HepG2 (cell line): Measurements from ENCODE around the gene ANKRD11. TPM values are rescaled to one million over a fixed set of nuclear protein-coding genes. Genes with fewer than 3 reads are reported as not detected.
A peak's percentile ranks its signal among the peaks of the same experiment; 100 is the strongest.

Experiments used
- CBFB ChIP-seq: sonication (generic); formaldehyde crosslinking; IDR thresholded peaks from 2 replicates; pipeline ENCODE4 v1.4.0; 2020; ENCODE audit warnings: missing genetic modification reagents
- CBX1 ChIP-seq: IDR thresholded peaks from one replicate; pipeline ENCODE4 v1.6.1; 2016; ENCODE audit warnings: antibody characterized with exemption, low read depth
- EHMT2 ChIP-seq: fragments of 200-600 bp; sonication (generic); IDR thresholded peaks from 2 replicates; pipeline ENCODE4 v1.7.0; 2017; ENCODE audit warnings: antibody characterized with exemption, low read depth, low read length, borderline replicate concordance
- HCFC1 ChIP-seq: fragments of 150-350 bp; IDR thresholded peaks from 2 replicates; pipeline ENCODE4 v1.6.1; 2014; ENCODE audit warnings: low read depth, low read length
- HMGXB3 ChIP-seq: sonication (generic); formaldehyde crosslinking; IDR thresholded peaks from 2 replicates; pipeline ENCODE4 v1.4.0; 2020; ENCODE audit warnings: missing genetic modification reagents, borderline replicate concordance
- HNRNPH1 ChIP-seq: fragments of 200-400 bp; formaldehyde crosslinking; optimal IDR thresholded peaks from 2 replicates; pipeline ENCODE3; 2017; ENCODE audit warnings: mild to moderate bottlenecking, low read depth, low read length
- NFKB2 ChIP-seq: sonication (generic); formaldehyde crosslinking; IDR thresholded peaks from 2 replicates; pipeline ENCODE4 v1.4.0; 2020; ENCODE audit warnings: missing genetic modification reagents, borderline replicate concordance
- PHF5A ChIP-seq: IDR thresholded peaks from one replicate; pipeline ENCODE4 v1.6.1; 2018; ENCODE audit warnings: low read depth, missing genetic modification reagents; ENCODE audit not compliant: unreplicated experiment
- RAD21 ChIP-seq: fragments of 450-650 bp; formaldehyde crosslinking; IDR thresholded peaks from 2 replicates; pipeline ENCODE4 v1.5.0; 2020; ENCODE audit warnings: mild to moderate bottlenecking
- TARDBP ChIP-seq: sonication (generic); formaldehyde crosslinking; IDR thresholded peaks from 2 replicates; pipeline ENCODE4 v1.8.0; 2022; ENCODE audit warnings: mild to moderate bottlenecking, missing genetic modification reagents
- TFE3 ChIP-seq: IDR thresholded peaks from 2 replicates; pipeline ENCODE4 v1.6.1; 2016
- ZMYM4 ChIP-seq: sonication (generic); formaldehyde crosslinking; IDR thresholded peaks from 2 replicates; pipeline ENCODE4 v1.8.1; 2023; ENCODE audit warnings: mild to moderate bottlenecking, missing genetic modification reagents
- ZNF263 ChIP-seq: sonication (generic); formaldehyde crosslinking; IDR thresholded peaks from 2 replicates; pipeline ENCODE4 v1.4.0; 2020; ENCODE audit warnings: missing genetic modification reagents
- ZNF264 ChIP-seq: sonication (generic); formaldehyde crosslinking; IDR thresholded peaks from 2 replicates; pipeline ENCODE4 v1.4.0; 2020; ENCODE audit warnings: missing genetic modification reagents
- ZNF281 ChIP-seq: sonication (generic); formaldehyde crosslinking; IDR thresholded peaks from 2 replicates; pipeline ENCODE4 v1.4.0; 2020; ENCODE audit warnings: missing genetic modification reagents, borderline replicate concordance
- ZNF33B ChIP-seq: sonication (generic); formaldehyde crosslinking; IDR thresholded peaks from 2 replicates; pipeline ENCODE4 v1.5.1; 2020; ENCODE audit warnings: mild to moderate bottlenecking, missing genetic modification reagents
- ZNF652 ChIP-seq: IDR thresholded peaks from 2 replicates; pipeline ENCODE4 v1.6.1; 2016; ENCODE audit warnings: low read depth, borderline replicate concordance
- ZNF687 ChIP-seq: sonication (generic); formaldehyde crosslinking; IDR thresholded peaks from 2 replicates; pipeline ENCODE4 v1.5.1; 2020; ENCODE audit warnings: mild to moderate bottlenecking, missing genetic modification reagents, moderate library complexity
- ZNF878 ChIP-seq: sonication (generic); formaldehyde crosslinking; IDR thresholded peaks from 2 replicates; pipeline ENCODE4 v1.8.1; 2023; ENCODE audit warnings: mild to moderate bottlenecking, missing genetic modification reagents, moderate library complexity
- polyA plus RNA-seq, 8 experiments: library from polyadenylated mRNA; depleted of rRNA in 3 of 8; stranded (reverse) in 7 of 8; unstranded in 1 of 8; fragments of >200 nt; fragmentation: Illumina TruSeq in 4 of 8; extraction: Trizol in 4 of 8; gene quantifications; 2 replicates each; pipeline versions ENCODE4 v1.2.1 to v1.2.3, GENCODE V29; 2011 to 2016; ENCODE audit warnings: low read depth in 4 of 8, missing spikeins in 1 of 8, mixed read lengths in 1 of 8; ENCODE audit not compliant: insufficient read depth in 1 of 8
- total RNA-seq, 5 experiments: library from RNA; depleted of rRNA; stranded (reverse); fragments of >200 nt; fragmentation: Illumina TruSeq; extraction: Trizol; gene quantifications; 2 replicates each; pipeline ENCODE4 v1.2.3, GENCODE V29; 2016; ENCODE audit warnings: low read depth in 1 of 5

ANKRD11 gene
- total and polyA plus RNA-seq, 2 of the 13 experiments (the other 11 are each of a cell fraction or from before 2014, with no cell fraction given) = 21.4 to 38.4 TPM

GRCh38 chr16:89431630-89432029 lies 58.7 kb downstream of the ANKRD11 start (continued):
- TF ChIP-seq HMGXB3 (CRISPR knock-in tag) = no peak
- TF ChIP-seq TFE3 (CRISPR knock-in tag) = no peak
- TF ChIP-seq CBX1 = no peak
- TF ChIP-seq EHMT2 = no peak
- TF ChIP-seq ZNF33B (CRISPR knock-in tag) = no peak
- no peak for TF ChIP-seq TARDBP (CRISPR knock-in tag)
- TF ChIP-seq HCFC1 = no peak
- no peak for TF ChIP-seq ZMYM4 (CRISPR knock-in tag)
- TF ChIP-seq NFKB2 = 0 out of 2 replicates have a peak, but pooled peaks have one; percentile 5
- TF ChIP-seq ZNF281 (CRISPR knock-in tag) = no peak
- TF ChIP-seq CBFB (CRISPR knock-in tag) = no peak
- no peak for TF ChIP-seq ZNF878 (CRISPR knock-in tag)
- no peak for TF ChIP-seq ZNF652 (CRISPR knock-in tag)
- TF ChIP-seq ZNF263 (CRISPR knock-in tag) = peak; percentile 46; the same call in 1 of the 2 replicates
- TF ChIP-seq ZNF264 (CRISPR knock-in tag) = no peak
- TF ChIP-seq HNRNPH1 = peak; percentile 57
- no peak for TF ChIP-seq ZNF687
- TF ChIP-seq RAD21 (CRISPR knock-in tag) = no peak
- TF ChIP-seq PHF5A = no peak
